22Rv1 (cell line): ENCODE data around the gene GFAP.

ENCODE experiments used
- H3K27ac ChIP-seq: fragments of 450-650 bp; 2 replicates; pipeline ENCODE4 v1.5.1; 2017
- ZFX ChIP-seq: fragments of 450-650 bp; IDR thresholded peaks from 2 replicates; pipeline ENCODE4 v1.6.1; 2017; ENCODE audit warnings: antibody characterized with exemption, borderline replicate concordance
- TF ChIP-seq, protein P1 (sequence below): fragments of 450-650 bp; IDR thresholded peaks from 2 replicates; pipeline ENCODE4 v1.5.1; 2017; ENCODE audit warnings: mild to moderate bottlenecking

The GFAP gene

GRCh38 chr17:44913676-44914075 lies 1.6 kb downstream of the GFAP start:
- H3K27ac ChIP-seq, result no peak overlapping the region
- no peak for TF ChIP-seq ZFX
- TF ChIP-seq, protein P1, sequence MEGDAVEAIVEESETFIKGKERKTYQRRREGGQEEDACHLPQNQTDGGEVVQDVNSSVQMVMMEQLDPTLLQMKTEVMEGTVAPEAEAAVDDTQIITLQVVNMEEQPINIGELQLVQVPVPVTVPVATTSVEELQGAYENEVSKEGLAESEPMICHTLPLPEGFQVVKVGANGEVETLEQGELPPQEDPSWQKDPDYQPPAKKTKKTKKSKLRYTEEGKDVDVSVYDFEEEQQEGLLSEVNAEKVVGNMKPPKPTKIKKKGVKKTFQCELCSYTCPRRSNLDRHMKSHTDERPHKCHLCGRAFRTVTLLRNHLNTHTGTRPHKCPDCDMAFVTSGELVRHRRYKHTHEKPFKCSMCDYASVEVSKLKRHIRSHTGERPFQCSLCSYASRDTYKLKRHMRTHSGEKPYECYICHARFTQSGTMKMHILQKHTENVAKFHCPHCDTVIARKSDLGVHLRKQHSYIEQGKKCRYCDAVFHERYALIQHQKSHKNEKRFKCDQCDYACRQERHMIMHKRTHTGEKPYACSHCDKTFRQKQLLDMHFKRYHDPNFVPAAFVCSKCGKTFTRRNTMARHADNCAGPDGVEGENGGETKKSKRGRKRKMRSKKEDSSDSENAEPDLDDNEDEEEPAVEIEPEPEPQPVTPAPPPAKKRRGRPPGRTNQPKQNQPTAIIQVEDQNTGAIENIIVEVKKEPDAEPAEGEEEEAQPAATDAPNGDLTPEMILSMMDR, result no peak

DNA sequence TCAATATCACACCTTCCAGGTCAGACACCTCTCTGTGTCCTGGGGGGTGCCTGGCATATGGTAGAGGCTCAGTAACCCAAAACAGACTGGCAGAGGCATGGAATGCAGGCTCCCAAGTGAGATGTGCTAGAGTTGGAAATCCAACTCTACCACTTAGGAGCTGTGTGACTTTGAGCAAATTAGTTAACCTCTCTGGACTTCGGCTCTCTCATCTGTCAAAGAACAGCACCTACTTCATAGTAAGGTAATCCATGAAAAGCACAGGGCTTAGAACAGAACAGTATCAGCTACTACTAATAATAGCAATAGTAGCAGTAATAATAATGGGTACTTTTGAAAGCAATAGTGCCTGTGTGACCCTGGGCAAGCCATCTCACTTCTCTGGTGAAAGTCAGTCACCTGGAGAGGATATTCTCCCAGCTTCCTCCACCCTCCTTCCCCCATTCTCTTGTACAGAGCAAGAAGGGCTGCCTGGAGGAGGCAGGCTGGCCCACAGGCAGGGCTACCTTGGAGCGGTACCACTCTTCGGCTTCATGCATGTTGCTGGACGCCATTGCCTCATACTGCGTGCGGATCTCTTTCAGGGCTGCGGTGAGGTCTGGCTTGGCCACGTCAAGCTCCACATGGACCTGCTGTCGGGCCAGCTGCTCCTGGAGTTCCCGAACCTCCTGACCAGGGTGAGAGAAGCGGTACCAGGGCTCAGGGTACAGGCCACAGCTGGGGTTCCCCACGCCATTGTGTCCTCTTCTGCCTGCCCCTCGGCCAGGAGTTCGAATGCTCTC lies 2.3 kb downstream of the GFAP start:
- no peak overlapping the region for H3K27ac ChIP-seq
- no peak for TF ChIP-seq ZFX
- TF ChIP-seq, protein P1, result no peak

- TF ChIP-seq, protein P1, result peak; percentile 81
- TF ChIP-seq ZFX, result no peak
- H3K27ac ChIP-seq, result no peak overlapping the region
Observed at GRCh38 chr17:44911133-44912001, 3.9 kb downstream of the GFAP start.

GRCh38 chr17:44910231-44911106 lies 4.8 kb downstream of the GFAP start:
- no peak overlapping the region for H3K27ac ChIP-seq
- TF ChIP-seq, protein P1, result no peak
- no peak for TF ChIP-seq ZFX

DNA sequence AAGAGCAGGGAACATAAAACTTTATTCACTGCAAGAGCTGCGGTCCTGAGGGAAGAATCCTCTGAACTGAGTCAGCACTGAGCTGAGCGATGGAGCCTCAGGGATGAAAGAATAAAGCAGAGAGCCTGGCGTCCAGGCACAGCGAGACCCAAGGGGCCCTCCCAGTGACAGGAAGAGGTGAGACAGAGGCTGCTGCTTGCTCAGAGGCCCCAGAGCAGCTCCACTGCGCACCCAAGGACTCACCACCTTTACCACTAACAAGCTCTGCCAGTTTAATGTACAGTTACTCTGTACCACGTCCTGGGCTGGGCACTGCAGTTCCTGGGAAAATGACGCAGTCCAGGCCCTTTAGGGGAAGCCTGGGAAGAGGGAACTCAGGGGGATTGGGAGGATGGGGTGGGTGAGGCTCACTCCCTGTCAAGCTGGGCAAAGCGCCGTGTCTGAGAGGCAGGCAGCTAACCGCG lies 5.6 kb downstream of the GFAP start:
- no peak overlapping the region for H3K27ac ChIP-seq
- TF ChIP-seq, protein P1, result no peak
- no peak for TF ChIP-seq ZFX

GRCh38 chr17:44908761-44909326 lies 6.5 kb downstream of the GFAP start:
- no peak overlapping the region for H3K27ac ChIP-seq
- TF ChIP-seq ZFX, result no peak
- TF ChIP-seq, protein P1, result no peak
